ENCODE results near the gene WHRN.

WHRN gene

GRCh38 chr9:114472765-114473446, 32.4 kb downstream of the WHRN start:
- Mint-ChIP-seq H3K27ac (no peak overlapping the region), H3K9me3 (no peaks in the 10 kb centered on the region), H3K36me3 (peaks cover 2% of the 10 kb centered on the region), H3K4me3 (no peak overlapping the region), H3K27me3 (no peaks in the 10 kb centered on the region), H3K4me1 (peaks cover 9% of the 10 kb centered on the region)

- Mint-ChIP-seq H3K27ac (no peak overlapping the region), H3K4me1 (peaks cover 9% of the 10 kb centered on the region), H3K27me3 (no peaks in the 10 kb centered on the region), H3K9me3 (no peaks in the 10 kb centered on the region), H3K36me3 (peaks cover 2% of the 10 kb centered on the region), H3K4me3 (no peak overlapping the region)
Measured at GRCh38 chr9:114471157-114471556, 34.1 kb downstream of the WHRN start.

GRCh38 chr9:114470581-114470980, 34.7 kb downstream of the WHRN start:
- Mint-ChIP-seq H3K27me3 (no peaks in the 10 kb centered on the region), H3K36me3 (peaks cover 2% of the 10 kb centered on the region)

GRCh38 chr9:114470121-114470520, 35.2 kb downstream of the WHRN start:
- peaks cover 1% of the 10 kb centered on the region for H3K4me1 Mint-ChIP-seq
- peaks cover 2% of the 10 kb centered on the region for H3K36me3 Mint-ChIP-seq
- H3K27me3 Mint-ChIP-seq: no peaks in the 10 kb centered on the region
- H3K9me3 Mint-ChIP-seq: no peaks in the 10 kb centered on the region
- no peak overlapping the region for H3K4me3 Mint-ChIP-seq
- H3K27ac Mint-ChIP-seq: no peak overlapping the region

More at GRCh38 chr9:114470581-114470980, 34.7 kb downstream of the WHRN start:
- H3K9me3 Mint-ChIP-seq: no peaks in the 10 kb centered on the region
- no peak overlapping the region for H3K4me3 Mint-ChIP-seq
- H3K27ac Mint-ChIP-seq: no peak overlapping the region
- peaks cover 6% of the 10 kb centered on the region for H3K4me1 Mint-ChIP-seq

GRCh38 chr9:114469091-114469853, 36.0 kb downstream of the WHRN start:
- peaks cover 2% of the 10 kb centered on the region for H3K36me3 Mint-ChIP-seq
- H3K4me1 Mint-ChIP-seq: no peaks in the 10 kb centered on the region
- no peaks in the 10 kb centered on the region for H3K27me3 Mint-ChIP-seq
- H3K9me3 Mint-ChIP-seq: no peaks in the 10 kb centered on the region
- no peak overlapping the region for H3K4me3 Mint-ChIP-seq
- H3K27ac Mint-ChIP-seq: no peak overlapping the region

GRCh38 chr9:114467910-114468309, 37.4 kb downstream of the WHRN start:
- Mint-ChIP-seq H3K9me3 (no peaks in the 10 kb centered on the region), H3K27ac (no peak overlapping the region), H3K36me3 (peaks cover 2% of the 10 kb centered on the region), H3K4me3 (no peak overlapping the region), H3K27me3 (no peaks in the 10 kb centered on the region), H3K4me1 (no peaks in the 10 kb centered on the region)

GRCh38 chr9:114467226-114467750, 38.0 kb downstream of the WHRN start:
- Mint-ChIP-seq H3K27me3 (no peaks in the 10 kb centered on the region), H3K36me3 (peaks cover 2% of the 10 kb centered on the region), H3K27ac (no peak overlapping the region), H3K4me1 (no peaks in the 10 kb centered on the region), H3K9me3 (no peaks in the 10 kb centered on the region), H3K4me3 (no peak overlapping the region)

- H3K4me1 Mint-ChIP-seq: no peaks in the 10 kb centered on the region
- H3K4me3 Mint-ChIP-seq: no peak overlapping the region
- H3K27me3 Mint-ChIP-seq: no peaks in the 10 kb centered on the region
- H3K36me3 Mint-ChIP-seq: peaks cover 2% of the 10 kb centered on the region
- no peak overlapping the region for H3K27ac Mint-ChIP-seq
- H3K9me3 Mint-ChIP-seq: no peaks in the 10 kb centered on the region
Measured at GRCh38 chr9:114465906-114466900, 39.1 kb downstream of the WHRN start.

- Mint-ChIP-seq H3K27me3 (no peaks in the 10 kb centered on the region), H3K4me1 (no peaks in the 10 kb centered on the region), H3K36me3 (peaks cover 2% of the 10 kb centered on the region), H3K9me3 (no peaks in the 10 kb centered on the region), H3K27ac (no peak overlapping the region), H3K4me3 (no peak overlapping the region)
Measured at GRCh38 chr9:114465417-114465816, 39.9 kb downstream of the WHRN start.

- Mint-ChIP-seq H3K36me3 (no peaks in the 10 kb centered on the region), H3K4me3 (no peak overlapping the region), H3K9me3 (no peaks in the 10 kb centered on the region), H3K27me3 (no peaks in the 10 kb centered on the region), H3K4me1 (no peaks in the 10 kb centered on the region), H3K27ac (no peak overlapping the region)
Measured at GRCh38 chr9:114464281-114465051, 40.8 kb downstream of the WHRN start.

- no peaks in the 10 kb centered on the region for H3K36me3 Mint-ChIP-seq
- H3K4me3 Mint-ChIP-seq: no peak overlapping the region
- H3K4me1 Mint-ChIP-seq: no peaks in the 10 kb centered on the region
- no peak overlapping the region for H3K27ac Mint-ChIP-seq
- H3K27me3 Mint-ChIP-seq: no peaks in the 10 kb centered on the region
- no peaks in the 10 kb centered on the region for H3K9me3 Mint-ChIP-seq
Measured at GRCh38 chr9:114462791-114463190, 42.5 kb downstream of the WHRN start.

GRCh38 chr9:114461468-114461867, 43.8 kb downstream of the WHRN start:
- Mint-ChIP-seq H3K36me3 (no peaks in the 10 kb centered on the region), H3K4me1 (no peaks in the 10 kb centered on the region), H3K27me3 (no peaks in the 10 kb centered on the region)

GRCh38 chr9:114460513-114461199, 44.6 kb downstream of the WHRN start:
- no peak overlapping the region for H3K4me3 Mint-ChIP-seq
- H3K36me3 Mint-ChIP-seq: no peaks in the 10 kb centered on the region
- H3K4me1 Mint-ChIP-seq: no peaks in the 10 kb centered on the region
- no peaks in the 10 kb centered on the region for H3K9me3 Mint-ChIP-seq
- no peaks in the 10 kb centered on the region for H3K27me3 Mint-ChIP-seq
- no peak overlapping the region for H3K27ac Mint-ChIP-seq

More at GRCh38 chr9:114461468-114461867, 43.8 kb downstream of the WHRN start:
- H3K27ac Mint-ChIP-seq: no peak overlapping the region
- H3K4me3 Mint-ChIP-seq: no peak overlapping the region
- H3K9me3 Mint-ChIP-seq: no peaks in the 10 kb centered on the region

- Mint-ChIP-seq H3K4me3 (no peak overlapping the region), H3K27ac (no peak overlapping the region), H3K4me1 (no peaks in the 10 kb centered on the region), H3K9me3 (peaks cover 3% of the 10 kb centered on the region), H3K27me3 (no peaks in the 10 kb centered on the region), H3K36me3 (peaks cover 1% of the 10 kb centered on the region)
Measured at GRCh38 chr9:114459464-114459863, 45.8 kb downstream of the WHRN start.

Measured in activated naive CD4-positive, alpha-beta T cell treated with anti-CD3 and anti-CD28 coated beads, Interleukin-2, amount 50 U/mL, for 24 hours (primary cell).